ENCODE data around the gene RNF115.
"Not testable (repeated sequence)": the region's sequence is repeated elsewhere in the genome, so short reads cannot be mapped to it uniquely, and the experiment has no call there.

The RNF115 gene

GRCh38 chr1:145827966-145828365 is 4.1 kb upstream of the RNF115 start:
- in situ Hi-C loops (cut with MboI; ENCODE audit: low sequenced_read_pairs, unreplicated experiment), result loop anchor here (5.0 kb wide), 1 partner anchor 51 kb away; no protein-coding TSS in a partner anchor
- DNase-seq (ENCODE audit: low spot score), result no peak
- TF ChIP-seq, protein P1, sequence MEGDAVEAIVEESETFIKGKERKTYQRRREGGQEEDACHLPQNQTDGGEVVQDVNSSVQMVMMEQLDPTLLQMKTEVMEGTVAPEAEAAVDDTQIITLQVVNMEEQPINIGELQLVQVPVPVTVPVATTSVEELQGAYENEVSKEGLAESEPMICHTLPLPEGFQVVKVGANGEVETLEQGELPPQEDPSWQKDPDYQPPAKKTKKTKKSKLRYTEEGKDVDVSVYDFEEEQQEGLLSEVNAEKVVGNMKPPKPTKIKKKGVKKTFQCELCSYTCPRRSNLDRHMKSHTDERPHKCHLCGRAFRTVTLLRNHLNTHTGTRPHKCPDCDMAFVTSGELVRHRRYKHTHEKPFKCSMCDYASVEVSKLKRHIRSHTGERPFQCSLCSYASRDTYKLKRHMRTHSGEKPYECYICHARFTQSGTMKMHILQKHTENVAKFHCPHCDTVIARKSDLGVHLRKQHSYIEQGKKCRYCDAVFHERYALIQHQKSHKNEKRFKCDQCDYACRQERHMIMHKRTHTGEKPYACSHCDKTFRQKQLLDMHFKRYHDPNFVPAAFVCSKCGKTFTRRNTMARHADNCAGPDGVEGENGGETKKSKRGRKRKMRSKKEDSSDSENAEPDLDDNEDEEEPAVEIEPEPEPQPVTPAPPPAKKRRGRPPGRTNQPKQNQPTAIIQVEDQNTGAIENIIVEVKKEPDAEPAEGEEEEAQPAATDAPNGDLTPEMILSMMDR (IDR thresholded peaks at IDR 0.05; ENCODE audit: borderline replicate concordance, control extremely low read depth, extremely low read depth, insufficient read depth, missing control alignments), result no peak

- TF ChIP-seq, protein P1 (IDR thresholded peaks at IDR 0.05; ENCODE audit: borderline replicate concordance, control extremely low read depth, extremely low read depth, insufficient read depth, missing control alignments), result no peak
- in situ Hi-C loops (cut with MboI; ENCODE audit: low sequenced_read_pairs, unreplicated experiment), result loop anchor here (5.0 kb wide), 1 partner anchor 49 kb away; no protein-coding TSS in a partner anchor
- DNase-seq (ENCODE audit: low spot score), result no peak
Measured at GRCh38 chr1:145826030-145826429, 2.1 kb upstream of the RNF115 start.

- in situ Hi-C loops (cut with MboI; ENCODE audit: low sequenced_read_pairs, unreplicated experiment), result no loop called here
- TF ChIP-seq, protein P1 (IDR thresholded peaks at IDR 0.05; ENCODE audit: borderline replicate concordance, control extremely low read depth, extremely low read depth, insufficient read depth, missing control alignments), result no peak
Measured at GRCh38 chr1:145824499-145824842, 576 bp upstream of the RNF115 start.

DNA sequence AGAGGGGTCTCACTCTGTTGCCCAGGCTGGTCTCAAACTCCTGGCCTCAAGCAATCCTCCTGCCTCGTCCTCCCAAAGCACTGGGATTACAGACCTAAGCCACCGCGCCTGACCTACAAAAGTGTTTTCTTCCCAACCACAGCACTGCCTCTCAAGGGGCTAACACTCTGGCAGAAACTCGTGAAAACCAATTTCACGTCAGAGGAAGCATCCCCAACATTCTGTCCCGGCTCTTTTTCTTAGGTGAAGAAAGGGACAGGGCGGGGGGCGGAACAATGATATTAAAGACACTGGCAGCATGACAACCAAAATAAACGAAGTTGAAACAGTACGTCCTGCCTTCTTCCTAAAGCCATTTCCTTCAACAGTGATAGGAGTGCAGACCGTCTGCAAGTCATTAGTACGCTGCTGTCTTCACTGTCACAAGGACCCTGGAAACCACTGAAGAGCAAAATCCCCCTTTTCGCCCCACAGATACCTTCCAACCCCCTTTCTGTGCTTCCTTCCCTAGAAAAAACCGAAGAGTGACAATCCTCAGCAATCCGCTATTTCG is 1.0 kb downstream of the RNF115 start:
- DNase-seq (ENCODE audit: low spot score); in situ Hi-C loops (cut with MboI; ENCODE audit: low sequenced_read_pairs, unreplicated experiment): not testable (repeated sequence)

More at GRCh38 chr1:145824499-145824842, 576 bp upstream of the RNF115 start:
- peak; percentile 35 for DNase-seq (ENCODE audit: low spot score)

- in situ Hi-C loops (cut with MboI; ENCODE audit: low sequenced_read_pairs, unreplicated experiment); DNase-seq (ENCODE audit: low spot score): not testable (repeated sequence)
Measured at GRCh38 chr1:145818095-145818494, 5.8 kb downstream of the RNF115 start.

DNA sequence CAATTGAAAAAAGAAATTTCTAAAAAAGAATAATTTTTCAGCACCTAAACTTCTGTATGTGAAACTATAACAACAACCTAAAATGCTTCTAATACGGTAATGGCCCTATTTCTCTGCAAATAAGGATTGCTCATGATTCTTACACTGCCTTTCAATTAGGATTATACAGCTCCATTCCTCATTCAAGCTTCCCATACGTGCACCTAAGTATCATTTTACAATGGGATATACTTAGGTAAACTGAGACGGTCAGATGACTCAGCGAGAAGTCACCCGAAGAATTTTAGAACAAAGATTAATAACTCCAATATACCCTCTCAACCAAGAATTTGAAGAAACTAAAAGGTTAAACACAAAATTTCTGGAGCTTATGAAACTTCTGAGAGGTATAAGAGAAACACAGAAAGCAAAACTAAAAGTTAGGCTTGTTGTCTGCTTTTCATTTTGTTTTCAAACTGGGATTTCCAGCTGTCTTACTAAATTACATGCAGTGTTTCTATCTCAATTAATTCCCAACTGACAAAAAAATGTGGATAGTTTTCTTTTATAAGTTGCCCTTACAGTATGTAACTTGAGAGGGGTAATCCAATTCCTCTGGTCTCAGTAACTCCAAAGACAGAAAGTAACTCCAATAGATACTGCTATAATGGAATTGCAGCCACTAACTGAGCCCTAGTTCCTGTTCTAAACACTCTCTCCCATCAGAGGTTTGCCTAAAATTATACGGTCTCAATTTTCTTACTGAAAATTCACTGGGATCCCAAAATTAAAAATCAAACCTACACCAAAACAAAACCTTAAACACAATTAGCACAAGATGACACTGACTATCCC is 10.7 kb downstream of the RNF115 start:
- in situ Hi-C loops (cut with MboI; ENCODE audit: low sequenced_read_pairs, unreplicated experiment); DNase-seq (ENCODE audit: low spot score): not testable (repeated sequence)

GRCh38 chr1:145806844-145807243 is 17.1 kb downstream of the RNF115 start:
- TF ChIP-seq, protein P1 (IDR thresholded peaks at IDR 0.05; ENCODE audit: borderline replicate concordance, control extremely low read depth, extremely low read depth, insufficient read depth, missing control alignments), result no peak
- DNase-seq (ENCODE audit: low spot score), result no peak
- in situ Hi-C loops (cut with MboI; ENCODE audit: low sequenced_read_pairs, unreplicated experiment), result no loop called here

DNA sequence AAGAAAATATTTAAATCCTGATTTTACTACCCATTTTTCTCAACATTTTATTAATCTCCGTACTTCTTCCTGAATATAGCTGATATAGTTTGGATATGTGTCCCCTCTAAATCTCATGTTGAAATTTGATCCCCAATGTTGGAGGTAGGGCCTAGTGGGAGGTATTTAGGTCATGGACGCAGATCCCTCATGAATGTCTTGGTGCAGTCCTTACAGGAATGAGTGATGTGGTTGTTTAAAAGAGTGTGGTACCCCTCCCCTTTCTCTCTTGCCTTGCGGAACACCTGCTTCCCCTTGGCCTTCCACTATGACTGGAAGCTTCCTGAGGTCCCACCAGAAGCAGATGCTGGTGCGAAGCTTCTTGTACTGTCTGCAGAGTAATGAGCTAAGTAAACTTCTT is 17.5 kb downstream of the RNF115 start:
- TF ChIP-seq, protein P1 (IDR thresholded peaks at IDR 0.05; ENCODE audit: borderline replicate concordance, control extremely low read depth, extremely low read depth, insufficient read depth, missing control alignments), result no peak
- DNase-seq (ENCODE audit: low spot score), result no peak
- in situ Hi-C loops (cut with MboI; ENCODE audit: low sequenced_read_pairs, unreplicated experiment), result no loop called here

Data from GM13976 (cell line).